CD4-positive, alpha-beta T cell (primary cell): ENCODE measurements around the gene PLAC8L1. TPM values are rescaled to one million over a fixed set of nuclear protein-coding genes. Genes with fewer than 3 reads are reported as not detected.

ENCODE experiments used
- ATAC-seq: fragments of 200-7000 bp; cut with Tn5 transposase; one replicate; pipeline ENCODE4 v1.10.0; 2022; ENCODE audit warnings: mild to moderate bottlenecking; ENCODE audit not compliant: poor library complexity
- CTCF ChIA-PET: fragments of 350-600 bp; sonication (Branson Sonifier 250); formaldehyde crosslinking; loops from one replicate; lab custom pipeline; 2021; ENCODE audit warnings: antibody characterized with exemption, inconsistent platforms; lab: Charles Lee
- POLR2A ChIA-PET: fragments of 350-600 bp; sonication (Branson Sonifier 250); formaldehyde crosslinking; loops from one replicate; lab custom pipeline; 2021; ENCODE audit warnings: antibody characterized with exemption, inconsistent platforms; lab: Charles Lee
- DNase-seq, 14 experiments: peaks; one replicate each; pipeline ENCODE4 v3.0.0-alpha.2; 2013 to 2020; ENCODE audit warnings: mixed read lengths in 2 of 14
- H3K27ac ChIP-seq, 2 donors: one replicate each; pipeline versions ENCODE4 v1.5.1 to v1.7.0; 2013; ENCODE audit warnings: low read length in 2 of 2, low read depth in 1 of 2, mild to moderate bottlenecking in 1 of 2
- H3K27me3 ChIP-seq, 2 experiments: 1 replicate in 1 of 2; 2 replicates in 1 of 2; pipeline versions ENCODE4 v1.6.1 to v1.7.0; 2013; ENCODE audit warnings: low read length in 2 of 2, control low read depth in 1 of 2, mild to moderate bottlenecking in 1 of 2, moderate library complexity in 1 of 2; ENCODE audit not compliant: insufficient read depth in 2 of 2, control insufficient read depth in 1 of 2
- H3K36me3 ChIP-seq: one replicate; pipeline ENCODE4 v1.6.1; 2013; ENCODE audit warnings: low read length, control low read depth; ENCODE audit not compliant: insufficient read depth
- H3K4me1 ChIP-seq: one replicate; pipeline ENCODE4 v1.6.1; 2013; ENCODE audit warnings: low read length, control low read depth; ENCODE audit not compliant: insufficient read depth
- H3K4me3 ChIP-seq: one replicate; pipeline ENCODE4 v1.5.1; 2013; ENCODE audit warnings: mild to moderate bottlenecking, low read length, moderate library complexity
- H3K9me3 ChIP-seq, 2 experiments: 1 replicate in 1 of 2; 2 replicates in 1 of 2; pipeline versions ENCODE4 v1.6.1 to v1.7.0; 2013; ENCODE audit warnings: low read length in 2 of 2, mild to moderate bottlenecking in 2 of 2, control low read depth in 1 of 2, moderate library complexity in 1 of 2; ENCODE audit not compliant: control insufficient read depth in 1 of 2, insufficient read depth in 1 of 2
- H3K27ac Mint-ChIP-seq: one replicate; pipeline ENCODE4 v1.8.0; 2020; ENCODE audit warnings: mixed read lengths
- H3K27me3 Mint-ChIP-seq: one replicate; pipeline ENCODE4 v1.8.0; 2021; ENCODE audit warnings: mixed read lengths
- H3K36me3 Mint-ChIP-seq: one replicate; pipeline ENCODE4 v1.8.0; 2021; ENCODE audit warnings: low read depth, mixed read lengths
- H3K4me1 Mint-ChIP-seq: one replicate; pipeline ENCODE4 v1.8.0; 2021; ENCODE audit warnings: low read depth, mixed read lengths
- H3K4me3 Mint-ChIP-seq: one replicate; pipeline ENCODE4 v1.8.0; 2020; ENCODE audit warnings: mild to moderate bottlenecking, mixed read lengths
- H3K9me3 Mint-ChIP-seq: one replicate; pipeline ENCODE4 v1.8.0; 2020; ENCODE audit warnings: mixed read lengths
- CTCF ChIP-seq: fragments of 200-600 bp; IDR thresholded peaks from one replicate; pipeline ENCODE4 v1.8.0; 2022; ENCODE audit warnings: antibody characterized with exemption, mild to moderate bottlenecking
- intact Hi-C, 2 experiments: fragments of 100-400 bp; cut with DNase I in 1 of 2; cut with micrococcal nuclease in 1 of 2; formaldehyde crosslinking; loops; one replicate each; pipeline versions ENCODE4 v1.15.1 to v1.9.0; 2023 to 2025; cut with DNase I, micrococcal nuclease
- total RNA-seq, 174 experiments: library from RNA in 2 of 174; stranded (reverse) in 2 of 174; gene quantifications; one replicate each; pipeline ENCODE4 v1.2.3 and lab custom pipeline; 2021 to 2026

The PLAC8L1 gene
- total RNA-seq, 2 experiments from 2014 or later = 0.56 TPM; not detected in 1

GRCh38 chr5:146091881-146092280, 13.5 kb downstream of the PLAC8L1 start:
- Mint-ChIP-seq H3K4me1 (no peaks in the 10 kb centered on the region), H3K36me3 (no peaks in the 10 kb centered on the region), H3K27me3 (no peaks in the 10 kb centered on the region), H3K27ac (no peak overlapping the region), H3K9me3 (no peaks in the 10 kb centered on the region), H3K4me3 (no peak overlapping the region)
- H3K27ac ChIP-seq = no peak overlapping the region
- TF ChIP-seq CTCF = no peak
- no peaks in the 10 kb centered on the region for H3K4me1 ChIP-seq
- H3K36me3 ChIP-seq = no peaks in the 10 kb centered on the region
- H3K4me3 ChIP-seq = no peak overlapping the region
- H3K9me3 ChIP-seq = no peaks in the 10 kb centered on the region
- ChIA-PET CTCF (no interaction called here), POLR2A (no interaction called here)
- DNase-seq (no peak), ATAC-seq (no peak)
- H3K27me3 ChIP-seq = no peaks in the 10 kb centered on the region
- intact Hi-C loops = no loop called here

- POLR2A ChIA-PET = no interaction called here
- CTCF ChIA-PET = no interaction called here
- intact Hi-C loops = no loop called here
- Histone ChIP-seq H3K36me3 (no peaks in the 10 kb centered on the region), H3K4me1 (no peaks in the 10 kb centered on the region), H3K27ac (no peak overlapping the region), H3K27me3 (no peaks in the 10 kb centered on the region), H3K9me3 (no peaks in the 10 kb centered on the region), H3K4me3 (no peak overlapping the region)
- H3K27me3 Mint-ChIP-seq = no peaks in the 10 kb centered on the region
- no peak for DNase-seq
- no peak overlapping the region for H3K4me3 Mint-ChIP-seq
- no peak for ATAC-seq
- no peaks in the 10 kb centered on the region for H3K36me3 Mint-ChIP-seq
- no peaks in the 10 kb centered on the region for H3K4me1 Mint-ChIP-seq
- no peaks in the 10 kb centered on the region for H3K9me3 Mint-ChIP-seq
- no peak overlapping the region for H3K27ac Mint-ChIP-seq
- TF ChIP-seq CTCF = no peak
These were observed 16.1 kb downstream of the PLAC8L1 start for GRCh38 chr5:146089287-146089686.

DNA sequence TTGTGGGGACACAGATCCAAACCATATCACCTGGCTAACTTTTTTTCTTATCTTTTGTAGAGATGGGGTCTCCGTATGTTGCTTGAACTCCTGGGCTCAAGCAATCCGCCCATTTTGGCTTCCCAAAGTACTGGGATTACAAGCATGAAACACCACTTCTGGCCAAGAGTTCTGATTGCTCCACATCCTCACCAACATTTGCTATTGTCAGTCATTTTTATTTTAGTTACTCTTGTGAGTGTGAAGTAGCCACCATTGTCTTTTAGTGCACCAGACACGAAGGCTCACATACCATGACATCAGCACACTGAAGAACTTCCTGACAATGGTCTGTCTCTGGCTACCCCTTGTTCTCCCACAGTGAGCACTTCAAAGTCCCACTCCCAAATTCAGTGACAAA, 17.3 kb downstream of the PLAC8L1 start:
- H3K27me3 Mint-ChIP-seq = peaks cover 3% of the 10 kb centered on the region
- ChIA-PET CTCF (no interaction called here), POLR2A (interaction anchor here (0.6 kb wide), 1 partner anchor 410 kb away, joined by 4 read pairs; no protein-coding TSS in a partner anchor)
- Histone ChIP-seq H3K36me3 (no peaks in the 10 kb centered on the region), H3K27me3 (no peaks in the 10 kb centered on the region), H3K4me1 (no peaks in the 10 kb centered on the region), H3K27ac (no peak overlapping the region), H3K9me3 (no peaks in the 10 kb centered on the region), H3K4me3 (no peak overlapping the region)
- H3K9me3 Mint-ChIP-seq = no peaks in the 10 kb centered on the region
- DNase-seq = no peak
- H3K4me3 Mint-ChIP-seq = no peak overlapping the region
- no peaks in the 10 kb centered on the region for H3K4me1 Mint-ChIP-seq
- TF ChIP-seq CTCF = no peak
- no peak overlapping the region for H3K27ac Mint-ChIP-seq
- intact Hi-C loops = no loop called here
- ATAC-seq = no peak
- no peaks in the 10 kb centered on the region for H3K36me3 Mint-ChIP-seq
